Prostate gland (tissue), 2 donors: ENCODE measurements around the gene PROCR.

ENCODE experiments used
- CTCF ChIP-seq, 4 experiments: fragments of 200-600 bp in 2 of 4; fragments of 450-650 bp in 2 of 4; sonication (generic) in 2 of 4; IDR thresholded peaks; 1 replicate in 3 of 4; 2 replicates in 1 of 4; pipeline ENCODE4 v1.5.1; 2016 to 2019; ENCODE audit warnings: antibody characterized with exemption in 4 of 4, mild to moderate bottlenecking in 2 of 4, moderate library complexity in 2 of 4
- POLR2A ChIP-seq: fragments of 450-650 bp; IDR thresholded peaks from one replicate; pipeline ENCODE4 v1.6.1; 2016; ENCODE audit warnings: antibody characterized with exemption, mild to moderate bottlenecking
- POLR2AphosphoS5 ChIP-seq: sonication (generic); formaldehyde crosslinking; IDR thresholded peaks from one replicate; pipeline ENCODE4 v1.6.1; 2017; ENCODE audit warnings: antibody characterized with exemption

DNA sequence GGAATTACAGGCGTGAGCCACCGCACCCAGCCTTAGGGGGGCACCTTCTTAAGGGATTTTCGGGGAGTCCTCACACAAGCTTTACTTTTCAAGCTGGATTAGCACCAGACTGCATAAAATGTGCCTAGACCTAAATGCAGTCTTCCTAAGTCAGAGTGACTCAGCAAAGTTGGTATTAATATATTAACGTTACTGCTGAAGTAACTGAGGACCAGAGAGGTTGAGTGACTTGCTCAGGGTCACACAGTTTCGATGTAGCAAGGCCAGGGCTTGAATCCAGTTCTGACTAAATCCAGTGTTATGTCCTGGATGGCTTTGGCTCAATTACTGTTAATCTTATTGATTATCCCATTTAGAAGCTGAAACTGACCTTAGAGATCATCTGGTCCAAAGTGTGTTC is 38.1 kb upstream of the PROCR start:
- TF ChIP-seq CTCF (IDR thresholded peaks at IDR 0.05) = no peak
- no peak for TF ChIP-seq POLR2AphosphoS5
- TF ChIP-seq POLR2A = no peak
